ENCODE measurements around the gene HTR1E.
"Not testable (repeated sequence)": the region's sequence is repeated elsewhere in the genome, so short reads cannot be mapped to it uniquely, and the experiment has no call there.

HTR1E gene

GRCh38 chr6:86978251-86978650, 40.9 kb downstream of the HTR1E start:
- H3K4me3 ChIP-seq (ENCODE audit: low read depth, low read length) = no peak overlapping the region
- no peak for TF ChIP-seq CTCF (IDR thresholded peaks at IDR 0.05; ENCODE audit: borderline replicate concordance, insufficient read depth, low read depth, low read length)

GRCh38 chr6:87001494-87001893, 64.2 kb downstream of the HTR1E start:
- H3K4me3 ChIP-seq (ENCODE audit: low read depth, low read length) = no peak overlapping the region
- TF ChIP-seq CTCF (IDR thresholded peaks at IDR 0.05; ENCODE audit: borderline replicate concordance, insufficient read depth, low read depth, low read length) = no peak

DNA sequence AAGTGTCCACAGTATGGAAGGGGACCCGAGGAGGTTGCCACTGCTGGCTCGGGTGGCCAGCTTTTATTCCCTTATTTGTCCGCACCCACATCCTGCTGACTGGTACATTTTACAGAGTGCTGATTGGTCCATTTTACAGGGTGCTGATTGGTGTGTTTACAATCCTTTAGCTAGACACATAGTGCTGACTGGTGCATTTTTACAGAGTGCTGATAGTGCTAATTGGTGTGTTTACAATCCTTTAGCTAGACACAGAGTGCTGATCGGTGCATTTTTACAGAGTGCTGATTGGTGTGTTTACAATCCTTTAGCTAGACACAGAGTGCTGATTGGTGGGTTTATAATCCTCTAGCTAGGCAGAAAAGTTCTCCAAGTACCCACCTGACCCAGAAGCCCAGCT, 65.1 kb downstream of the HTR1E start:
- not testable (repeated sequence) for H3K4me3 ChIP-seq (ENCODE audit: low read depth, low read length)

- not testable (repeated sequence) for H3K4me3 ChIP-seq (ENCODE audit: low read depth, low read length)
Observed at GRCh38 chr6:87006541-87006940, 69.2 kb downstream of the HTR1E start.

DNA sequence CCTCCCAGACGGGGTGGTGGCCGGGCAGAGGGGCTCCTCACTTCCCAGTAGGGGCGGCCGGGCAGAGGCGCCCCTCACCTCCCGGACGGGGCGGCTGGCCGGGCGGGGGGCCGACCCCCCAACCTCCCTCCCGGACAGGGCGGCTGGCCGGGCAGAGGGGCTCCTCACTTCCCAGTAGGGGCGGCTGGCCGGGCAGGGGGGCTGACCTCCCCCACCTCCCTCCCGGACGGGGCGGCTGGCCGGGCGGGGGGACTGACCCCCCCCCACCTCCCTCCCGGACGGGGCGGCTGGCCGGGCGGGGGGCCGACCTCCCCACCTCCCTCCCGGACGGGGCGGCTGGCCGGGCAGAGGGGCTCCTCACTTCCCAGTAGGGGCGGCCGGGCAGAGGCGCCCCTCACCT, 72.3 kb downstream of the HTR1E start:
- not testable (repeated sequence) for H3K4me3 ChIP-seq (ENCODE audit: low read depth, low read length)

- H3K4me3 ChIP-seq (ENCODE audit: low read depth, low read length) = no peak overlapping the region
- no peak for TF ChIP-seq CTCF (IDR thresholded peaks at IDR 0.05; ENCODE audit: borderline replicate concordance, insufficient read depth, low read depth, low read length)
Observed at GRCh38 chr6:87012035-87012434, 74.7 kb downstream of the HTR1E start.

GRCh38 chr6:87012743-87013142, 75.4 kb downstream of the HTR1E start:
- TF ChIP-seq CTCF (IDR thresholded peaks at IDR 0.05; ENCODE audit: borderline replicate concordance, insufficient read depth, low read depth, low read length) = no peak

DNA sequence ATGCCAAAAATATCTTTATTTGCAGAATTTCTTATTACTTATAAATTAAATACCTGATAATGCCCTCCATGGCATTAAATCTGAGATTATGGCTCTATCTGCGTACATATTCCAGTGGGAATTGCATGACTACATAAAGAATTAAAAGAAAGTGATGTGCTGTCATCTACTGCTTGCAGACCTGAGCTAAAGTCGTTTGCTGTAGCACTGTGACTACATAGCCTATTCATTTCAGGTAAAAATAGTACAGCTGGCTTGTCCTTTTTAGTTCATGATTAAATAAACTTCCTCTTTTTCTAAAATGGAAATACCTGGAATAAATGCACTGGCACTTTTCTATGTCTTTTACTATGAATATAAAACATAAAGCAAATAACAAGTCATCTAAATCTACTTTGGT, 79.4 kb downstream of the HTR1E start:
- no peak for TF ChIP-seq CTCF (IDR thresholded peaks at IDR 0.05; ENCODE audit: borderline replicate concordance, insufficient read depth, low read depth, low read length)
- H3K4me3 ChIP-seq (ENCODE audit: low read depth, low read length) = no peak overlapping the region

More at GRCh38 chr6:87012743-87013142, 75.4 kb downstream of the HTR1E start:
- no peak overlapping the region for H3K4me3 ChIP-seq (ENCODE audit: low read depth, low read length)

- no peak for TF ChIP-seq CTCF (IDR thresholded peaks at IDR 0.05; ENCODE audit: borderline replicate concordance, insufficient read depth, low read depth, low read length)
- no peak overlapping the region for H3K4me3 ChIP-seq (ENCODE audit: low read depth, low read length)
Observed at GRCh38 chr6:87027021-87027420, 89.7 kb downstream of the HTR1E start.

Measured in GM12875 (cell line).